Stimulated activated CD4-positive, alpha-beta T cell treated with anti-CD3 and anti-CD28 coated beads, Interleukin-1b, Interleukin-23, amount 100 ng/mL, for 24 hours (primary cell): Measurements from ENCODE around the gene FAM124A.

Experiments
- DNase-seq, 4 experiments: peaks; one replicate each; pipeline ENCODE4 v3.0.0-alpha.2; 2020; ENCODE audit warnings: low read depth in 4 of 4, low spot score in 1 of 4

The FAM124A gene

DNA sequence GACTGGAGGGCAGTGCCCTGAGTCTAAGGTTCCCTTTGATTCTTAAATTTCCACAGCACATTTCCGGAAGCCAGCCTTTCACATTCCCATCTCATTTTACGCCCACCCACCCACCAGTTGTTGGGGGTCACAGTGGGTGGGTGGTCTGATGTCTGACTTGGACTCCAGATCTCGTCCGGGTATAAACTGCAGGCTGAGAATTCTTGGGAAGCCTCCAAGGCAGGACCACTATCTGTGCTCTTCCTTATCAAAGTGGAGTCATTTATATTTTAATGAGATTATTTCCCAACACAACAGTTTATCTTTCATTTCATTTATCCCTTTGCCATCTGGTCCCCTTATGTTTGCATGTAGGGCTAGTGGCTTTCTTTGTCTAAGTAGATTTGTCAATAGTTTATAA is 3.6 kb upstream of the FAM124A start:
- DNase-seq, result no peak

DNA sequence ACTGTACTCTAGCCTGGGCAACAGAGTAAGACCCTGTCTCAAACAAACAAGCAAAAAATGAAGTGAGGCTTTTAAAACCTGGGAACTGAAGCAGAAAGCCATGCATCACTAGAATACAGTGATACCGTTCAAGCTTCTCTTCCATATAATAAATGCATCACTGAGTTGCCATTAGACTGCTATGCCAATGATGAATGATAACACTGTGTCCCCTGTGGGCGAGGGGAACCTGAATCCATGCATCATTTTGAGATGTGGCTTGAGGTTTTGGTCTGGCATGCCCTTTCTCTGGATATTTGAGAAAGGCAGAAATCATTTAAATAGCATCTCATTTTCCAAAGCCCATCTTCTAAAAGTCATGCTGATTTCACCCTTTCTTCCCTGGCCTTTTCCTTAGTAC is 1.5 kb upstream of the FAM124A start:
- DNase-seq, result no peak

DNA sequence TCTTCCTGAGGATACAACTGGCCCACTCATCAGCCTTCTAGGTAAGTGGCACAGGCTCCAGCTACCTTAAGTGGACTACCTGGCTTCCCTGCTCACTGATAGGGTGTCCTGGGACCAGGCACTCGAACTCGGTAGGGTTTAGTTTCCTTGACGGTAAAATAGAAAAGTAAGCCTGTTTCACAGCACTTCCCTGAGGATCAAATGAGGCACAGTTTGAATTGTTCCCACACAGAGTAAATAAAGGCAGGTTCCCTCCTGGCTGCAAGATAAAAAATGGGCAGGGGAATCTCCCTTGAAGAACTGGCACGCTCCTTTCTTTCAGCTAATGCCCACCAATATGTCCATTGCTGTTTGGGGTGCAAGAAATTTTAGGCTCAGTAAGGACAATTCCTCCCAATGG is 1.1 kb upstream of the FAM124A start:
- no peak for DNase-seq

DNA sequence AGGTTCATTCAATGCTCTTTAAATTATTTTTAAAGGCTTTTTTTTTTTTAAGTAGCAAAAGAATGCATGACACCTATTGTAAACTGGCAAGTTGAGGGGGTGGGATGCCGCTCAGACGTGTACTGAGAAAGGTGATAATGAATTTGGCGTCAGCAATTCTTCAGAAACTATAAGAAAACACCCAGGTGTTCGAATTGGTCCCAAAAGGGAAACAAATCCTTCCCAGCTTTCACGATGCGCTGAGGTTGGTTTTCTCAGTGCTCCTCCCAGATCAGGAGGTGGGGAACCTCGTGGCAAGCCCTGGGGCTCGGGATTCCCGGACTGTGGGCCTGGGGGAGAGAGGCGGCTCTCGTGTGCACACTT is 543 bp upstream of the FAM124A start:
- DNase-seq, result no peak

DNA sequence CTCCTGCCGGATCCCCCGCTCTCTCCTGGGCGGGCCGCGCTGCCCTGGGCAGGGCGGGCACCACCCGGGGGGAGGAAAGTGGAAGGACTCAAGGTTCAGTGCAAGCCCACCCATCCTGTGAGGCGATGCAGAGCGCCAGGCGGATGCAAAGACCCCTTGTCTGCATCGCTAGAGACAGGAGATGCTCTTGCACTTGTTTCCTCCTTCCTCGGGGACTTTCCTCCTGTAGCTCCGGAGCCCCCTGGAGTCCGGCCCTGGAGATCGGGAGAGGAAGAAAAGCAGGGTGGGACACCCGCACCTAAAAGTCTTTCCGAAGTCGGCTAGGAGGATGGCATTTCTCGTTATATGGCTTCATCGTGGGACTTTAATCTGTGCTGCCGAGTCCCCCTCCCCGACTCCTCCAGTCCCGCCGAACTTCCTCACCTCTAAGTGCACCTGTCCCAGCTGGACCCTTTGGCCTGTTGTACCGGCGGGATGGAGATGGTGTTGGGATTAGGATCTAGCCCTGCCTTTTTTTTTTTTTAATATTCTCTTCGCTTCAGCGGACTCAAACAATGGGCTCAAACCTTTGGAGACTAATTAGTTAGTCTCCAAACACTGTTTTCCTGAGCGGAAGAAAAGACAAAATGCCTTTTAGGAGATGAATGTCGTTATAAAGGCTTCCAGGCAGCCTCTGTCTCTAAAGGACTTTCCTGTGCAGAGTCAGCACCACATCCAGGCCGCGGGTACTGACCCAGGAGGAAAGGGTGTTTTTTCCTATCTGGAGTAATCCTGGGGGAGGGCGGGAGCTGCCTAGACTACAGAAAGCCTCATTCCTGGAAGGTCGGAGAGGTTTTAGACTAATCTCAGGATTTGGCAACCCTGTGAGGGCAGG is 725 bp downstream of the FAM124A start:
- DNase-seq, result no peak

DNA sequence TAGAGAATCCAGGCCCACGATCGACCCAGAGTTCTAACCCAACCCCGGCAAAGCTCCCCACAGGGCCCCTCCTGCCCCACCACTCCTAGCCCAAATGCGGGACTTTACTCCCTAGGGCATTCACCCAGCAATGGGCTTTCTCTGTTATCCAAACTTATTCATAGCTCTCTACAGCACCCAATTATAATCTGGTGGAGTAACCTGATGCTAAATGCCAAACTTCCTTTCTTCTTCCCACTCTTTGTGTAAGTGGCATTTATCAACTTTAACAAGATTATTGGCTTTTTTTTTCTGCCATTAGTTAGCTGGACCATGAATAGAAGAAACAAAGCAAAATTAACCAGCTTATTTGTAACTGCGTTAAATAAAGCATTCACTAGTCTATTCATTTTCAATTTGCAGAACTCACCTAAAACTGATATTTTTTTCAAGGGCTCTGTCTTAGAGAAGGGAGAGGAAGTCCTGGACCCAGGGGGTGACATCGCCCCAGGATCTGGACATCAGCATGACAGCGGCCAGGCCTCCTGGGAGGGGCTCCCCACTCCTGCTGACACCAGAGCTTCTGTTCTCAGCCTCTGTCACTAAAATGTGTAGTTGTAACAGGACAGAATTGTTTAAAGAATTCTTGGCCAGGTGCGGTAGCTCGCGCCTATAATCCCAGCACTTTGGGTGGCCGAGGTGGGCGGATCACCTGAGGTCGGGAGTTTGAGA is 1.5 kb downstream of the FAM124A start:
- DNase-seq, result no peak

DNA sequence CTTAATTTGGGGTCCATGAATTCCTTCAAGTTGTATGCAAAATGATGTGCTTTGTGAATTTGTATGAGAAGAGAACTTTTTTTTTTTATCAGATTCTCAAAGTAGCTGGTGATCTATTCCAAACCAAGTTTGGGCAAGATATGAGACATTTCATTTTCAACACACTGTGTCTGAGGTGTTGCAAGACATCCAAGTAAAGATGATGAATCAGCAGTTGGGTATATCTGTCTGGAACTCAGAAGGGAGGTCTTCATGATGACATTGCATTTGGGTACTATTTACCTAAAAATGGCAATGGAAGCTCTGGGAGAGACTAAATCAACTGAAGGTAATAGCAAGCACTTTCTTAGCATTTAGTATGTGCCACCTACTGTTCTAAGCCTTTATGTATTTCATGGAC is 2.8 kb downstream of the FAM124A start:
- no peak for DNase-seq

DNA sequence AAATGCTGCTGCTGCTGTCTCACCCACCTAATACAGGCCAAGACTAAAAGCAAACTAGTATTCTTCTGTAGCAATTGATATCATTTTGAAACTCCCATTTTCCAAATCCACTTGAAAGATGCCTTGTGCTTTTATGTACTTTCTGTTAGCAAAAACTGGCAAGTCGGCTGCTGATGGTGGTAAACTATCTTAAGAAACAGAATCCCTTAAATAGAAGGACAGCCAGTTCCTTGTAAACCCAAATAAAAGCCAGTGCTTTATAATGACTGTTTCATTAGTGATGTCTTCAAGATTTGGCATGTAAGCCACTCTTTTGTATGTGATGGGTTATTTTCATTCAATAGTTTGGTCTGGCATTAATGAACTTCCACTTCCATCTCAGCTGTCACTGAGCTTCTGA is 5.2 kb downstream of the FAM124A start:
- no peak for DNase-seq

DNA sequence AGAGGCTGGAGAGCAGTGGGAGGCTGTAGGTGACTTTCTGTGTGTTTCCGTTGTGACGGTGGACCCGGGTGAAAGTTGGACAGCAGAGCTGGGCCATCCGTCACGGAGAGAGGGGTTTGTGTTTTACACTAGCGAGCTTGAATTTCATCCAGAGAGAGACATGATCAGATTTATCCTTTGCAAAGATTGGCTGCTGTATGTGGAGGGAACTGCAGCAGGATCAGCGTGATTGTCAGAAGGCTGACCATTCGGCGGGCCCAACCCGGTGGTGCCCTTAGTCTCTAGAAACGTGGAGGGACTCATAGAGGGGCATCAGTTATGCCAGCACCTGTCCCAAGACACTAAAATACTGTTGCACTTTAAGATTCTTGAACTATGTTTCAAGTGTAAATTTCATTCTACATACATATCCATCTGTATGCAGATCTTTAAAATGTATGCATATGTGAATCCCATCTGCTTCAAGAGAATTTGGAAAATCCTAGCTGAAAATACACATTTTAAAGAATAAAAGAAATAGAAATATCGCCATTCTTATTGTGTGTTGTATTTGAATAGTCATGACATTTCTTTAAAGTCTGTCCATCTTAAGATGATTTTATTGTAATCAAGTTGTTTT is 7.0 kb downstream of the FAM124A start:
- DNase-seq, result no peak

DNA sequence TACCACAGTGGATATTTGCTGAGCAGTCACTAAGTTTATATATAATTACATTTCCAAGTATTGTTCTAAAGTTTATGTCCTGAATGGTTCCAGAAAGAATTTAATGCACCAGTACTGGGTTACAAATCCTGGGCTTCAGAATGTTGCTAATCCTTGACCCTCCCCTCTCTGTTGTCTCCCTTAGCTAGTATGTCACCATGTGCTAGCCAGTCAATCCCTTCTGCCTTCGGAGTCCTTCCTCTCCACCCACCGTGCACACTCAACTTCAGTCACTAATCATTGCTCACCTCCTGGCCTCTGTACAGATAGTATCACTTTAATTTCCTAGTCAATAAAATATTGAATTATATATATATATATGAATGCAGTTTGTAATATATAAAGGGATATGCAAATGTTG is 7.5 kb downstream of the FAM124A start:
- no peak for DNase-seq

DNA sequence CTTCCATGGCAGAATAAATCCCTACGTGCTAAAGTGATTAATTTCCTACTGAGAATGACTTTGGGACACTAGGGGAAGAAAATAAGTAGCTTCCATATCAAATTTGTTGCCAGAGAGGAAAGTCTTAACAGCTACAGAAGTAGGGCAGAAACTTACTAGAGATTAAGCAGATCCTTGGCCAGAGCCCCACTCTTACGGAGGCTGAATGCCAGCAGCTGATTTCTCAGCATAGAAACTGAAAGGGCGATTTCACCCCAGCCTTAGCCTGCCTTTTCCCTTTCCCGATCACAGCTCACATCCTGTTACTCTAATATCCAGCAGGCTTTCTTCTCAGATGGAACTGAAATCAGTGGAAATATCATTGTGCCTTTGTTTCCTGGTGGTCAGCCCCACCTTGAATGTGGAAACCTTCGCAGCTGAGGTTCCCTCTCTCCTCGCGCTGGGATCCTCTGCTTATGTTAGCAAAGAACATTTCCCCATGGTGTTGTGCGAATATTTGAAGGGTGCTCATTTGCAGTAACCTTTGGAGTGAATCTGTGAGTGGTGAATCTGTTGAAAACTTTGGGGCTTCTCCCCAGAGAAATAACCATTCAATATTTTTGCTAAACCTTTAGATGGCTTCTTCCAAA is 8.4 kb downstream of the FAM124A start:
- DNase-seq, result no peak

DNA sequence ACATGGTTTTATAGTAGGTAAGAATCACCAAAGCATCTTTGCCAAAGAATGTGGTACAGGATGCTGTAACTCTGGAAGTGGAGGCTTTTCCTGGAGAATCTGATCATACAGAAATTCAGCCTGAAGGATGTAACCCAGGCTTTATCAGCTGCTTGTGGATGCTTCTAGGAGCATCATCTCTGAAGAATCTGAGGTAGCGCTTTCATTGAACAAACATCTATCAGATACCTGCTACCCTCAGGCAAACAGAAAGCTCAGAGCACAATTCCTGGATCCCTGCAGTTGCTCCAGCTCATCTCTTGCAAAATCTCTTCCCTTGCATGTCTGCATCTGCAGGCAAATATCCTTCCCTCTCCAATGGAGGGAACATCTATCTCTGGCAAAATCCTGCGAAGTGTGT is 9.3 kb downstream of the FAM124A start:
- no peak for DNase-seq

DNA sequence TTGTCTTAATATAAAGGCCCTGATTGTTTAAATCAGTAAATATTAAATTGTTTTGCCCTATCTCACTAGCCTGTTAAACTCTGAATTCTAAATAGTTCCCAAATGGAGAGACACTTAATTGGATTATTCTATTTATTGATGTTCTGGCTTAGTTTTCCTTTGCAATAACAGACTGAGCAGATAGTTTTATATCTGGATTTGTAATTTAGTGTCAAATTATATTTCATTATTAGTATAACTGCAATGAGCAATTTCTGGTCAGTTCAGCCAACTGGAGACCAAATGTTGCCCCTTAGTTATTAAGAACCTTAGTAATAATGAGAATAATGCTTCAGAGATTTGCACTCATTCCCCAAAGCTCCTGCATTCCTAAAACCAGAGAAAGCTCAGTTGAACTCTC is 10.1 kb downstream of the FAM124A start:
- no peak for DNase-seq

DNA sequence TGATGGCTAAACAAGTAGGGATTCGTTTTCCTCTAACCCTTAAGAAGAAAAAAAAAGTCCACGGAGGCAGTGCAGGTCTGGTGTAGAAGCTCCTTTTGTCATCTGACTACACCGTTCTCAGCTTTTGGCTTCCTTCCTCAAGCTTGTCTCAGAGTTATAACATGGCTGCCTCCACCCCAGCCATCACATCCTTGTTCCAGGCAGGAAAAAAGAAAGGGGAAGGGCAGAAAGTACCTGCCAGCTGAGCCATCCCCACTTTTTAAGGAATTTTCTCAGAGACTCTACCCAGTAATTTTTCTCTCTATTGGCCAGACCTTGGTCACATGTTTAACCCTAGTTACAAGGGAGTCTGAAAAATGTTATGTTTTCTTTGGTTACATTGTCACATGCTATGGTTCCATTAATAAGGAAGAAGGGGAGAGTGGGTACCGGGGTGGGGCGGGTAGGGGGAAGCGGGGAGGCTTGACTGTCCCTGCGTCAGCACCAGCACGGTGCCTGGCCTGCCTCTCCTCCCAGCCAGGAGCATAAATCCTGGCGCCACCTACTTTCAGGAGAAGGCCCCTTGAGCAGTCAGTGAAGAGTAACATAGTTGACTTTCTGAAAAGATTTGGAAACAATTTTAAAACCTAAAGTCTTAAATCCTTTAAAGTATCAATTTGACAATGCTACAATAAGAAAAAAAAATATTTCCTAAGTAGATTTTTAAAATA is 11.1 kb downstream of the FAM124A start:
- no peak for DNase-seq

DNA sequence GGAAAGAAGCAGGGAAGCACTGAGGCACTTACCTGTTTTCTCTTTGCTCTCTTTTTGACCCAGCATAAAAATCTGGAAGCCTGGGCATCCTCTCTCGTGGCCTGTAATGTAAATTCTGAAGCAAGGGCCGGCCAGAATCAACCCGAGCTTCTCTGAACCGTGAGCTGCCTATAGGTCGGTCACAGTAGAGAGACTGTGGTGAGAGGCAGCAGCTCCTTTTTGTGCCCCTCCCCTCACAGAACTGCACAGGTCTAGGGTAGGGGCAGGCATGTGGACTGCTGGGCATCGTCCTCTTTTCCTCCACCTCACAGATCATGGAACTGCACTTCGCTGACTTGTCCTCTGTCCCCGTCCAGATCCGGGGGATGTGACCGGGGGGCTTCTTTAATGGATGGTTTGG is 12.5 kb downstream of the FAM124A start:
- DNase-seq, result no peak

DNA sequence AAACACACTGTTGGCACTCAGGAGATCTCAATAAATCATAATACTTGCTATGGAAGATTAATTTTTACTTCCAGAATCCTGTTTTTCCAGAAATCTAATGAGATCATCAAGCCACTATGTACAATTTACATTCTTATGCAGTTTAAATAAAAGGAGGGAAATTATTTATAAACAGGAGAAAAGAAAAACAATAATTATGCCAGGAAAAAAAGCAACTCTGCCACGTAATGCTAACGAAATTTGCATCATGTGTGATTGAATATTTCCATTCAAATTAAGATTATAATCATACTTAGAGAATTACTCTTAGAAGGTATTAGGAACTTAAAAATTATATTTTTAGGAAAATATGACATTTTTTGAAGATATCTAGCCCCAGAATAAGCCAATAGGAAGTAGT is 13.0 kb downstream of the FAM124A start:
- DNase-seq, result no peak

DNA sequence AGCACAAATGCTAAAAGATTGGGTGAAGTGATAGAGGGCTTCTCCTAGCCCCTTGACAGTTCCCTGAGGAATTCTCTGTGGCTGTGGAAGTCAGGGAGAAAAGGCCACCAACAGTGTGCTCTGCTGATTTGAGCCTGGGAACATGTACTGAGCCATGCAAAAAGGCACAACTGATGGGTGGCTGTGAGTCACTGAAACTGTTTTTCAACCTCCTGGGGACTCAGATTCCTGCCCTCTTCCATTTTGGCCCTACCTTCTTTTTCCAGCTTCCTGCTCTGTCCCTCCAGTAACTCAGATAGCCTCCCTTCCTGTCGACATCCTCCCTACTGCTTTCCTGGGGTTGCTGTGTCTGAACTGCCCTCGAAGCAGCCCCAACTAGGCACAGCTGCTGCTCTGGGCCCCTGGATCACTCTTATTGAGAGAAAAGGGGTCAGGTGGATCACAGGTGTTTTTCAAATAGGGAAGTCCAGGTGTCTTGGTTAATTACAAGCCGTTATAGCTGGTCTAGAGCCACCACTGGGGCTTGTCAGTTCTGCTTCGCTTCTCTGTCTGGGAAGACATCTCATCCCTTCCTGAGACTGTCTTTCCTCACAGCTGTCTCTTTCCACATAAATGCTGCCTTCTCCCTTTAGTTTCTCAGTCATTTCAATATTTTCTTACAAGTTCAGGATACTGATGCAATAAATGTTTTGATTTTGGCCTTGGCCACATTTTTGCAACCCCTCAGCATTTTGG is 13.7 kb downstream of the FAM124A start:
- DNase-seq, result no peak

DNA sequence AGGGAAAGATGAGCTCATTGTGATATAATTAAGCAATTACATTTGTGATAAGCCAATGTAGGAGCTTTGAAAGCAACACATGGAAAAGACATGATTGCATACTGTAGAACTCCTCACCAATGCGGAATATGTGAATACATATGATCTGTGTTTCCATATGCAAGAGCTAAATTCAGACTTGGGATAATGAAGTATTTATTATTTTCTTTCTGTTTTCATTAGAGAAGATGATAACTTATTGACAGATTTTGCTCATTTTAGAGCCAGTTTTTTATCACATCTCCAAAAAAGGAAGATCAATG is 14.2 kb downstream of the FAM124A start:
- DNase-seq, result no peak

DNA sequence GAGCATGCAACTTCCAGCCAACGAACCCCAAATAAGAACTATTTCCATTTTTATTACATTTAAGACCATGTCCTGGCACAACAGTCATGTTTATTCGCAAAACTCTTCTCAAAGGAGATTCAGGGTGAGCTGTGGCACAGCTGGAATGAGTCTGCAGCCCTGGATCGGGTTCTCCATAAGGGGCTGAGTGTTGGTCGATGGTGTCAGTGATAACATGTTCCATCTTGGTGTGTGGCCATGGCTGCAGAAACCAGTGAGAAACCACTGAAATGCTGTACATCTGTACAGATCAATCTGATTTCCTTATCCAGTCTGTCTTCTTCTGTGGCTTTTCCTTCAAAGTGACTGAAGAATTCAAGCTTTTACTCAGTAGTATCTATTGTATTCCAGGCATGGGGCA is 15.2 kb downstream of the FAM124A start:
- DNase-seq, result no peak

DNA sequence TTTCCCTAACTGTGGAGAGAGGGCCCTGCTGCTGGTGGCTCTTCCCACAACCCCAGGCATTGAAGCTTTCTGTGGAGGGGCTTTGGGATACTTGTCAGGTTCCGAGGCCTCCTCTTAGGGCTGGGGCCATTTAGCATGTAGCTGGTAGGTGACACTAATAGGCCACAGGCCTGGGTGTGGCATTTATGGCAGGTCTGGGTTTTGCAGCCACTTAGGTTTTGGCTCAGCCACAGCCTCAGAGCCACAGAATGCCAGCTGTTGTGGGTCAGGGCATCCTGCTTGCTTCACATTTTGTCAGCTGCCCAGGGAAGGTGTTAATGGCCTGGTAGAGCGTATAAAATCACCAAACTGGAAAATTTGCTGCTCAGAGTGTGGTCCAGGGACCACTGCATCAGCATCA is 15.7 kb downstream of the FAM124A start:
- DNase-seq, result no peak

DNA sequence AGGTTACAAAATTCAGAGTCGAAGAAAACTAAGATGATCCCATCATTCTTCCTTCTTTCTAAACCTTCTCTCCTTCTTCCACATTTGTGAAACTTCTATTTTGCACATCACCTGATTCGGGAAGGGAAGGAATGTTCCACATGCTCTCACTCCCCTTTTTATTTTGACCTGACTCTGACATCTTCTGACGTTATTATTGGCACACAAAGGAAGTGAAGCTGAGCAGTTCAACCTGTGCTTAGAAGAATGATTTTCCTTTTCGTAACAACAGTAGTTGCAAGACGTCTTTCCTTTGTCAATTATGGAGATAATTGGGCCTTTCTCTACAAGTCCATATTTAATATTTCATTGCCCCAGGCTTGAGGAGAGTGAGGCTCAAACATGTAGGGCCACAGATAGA is 18.0 kb downstream of the FAM124A start:
- no peak for DNase-seq
